Panc1 (cell line): Measurements from ENCODE around the gene NCKAP5. TPM values are rescaled to one million over a fixed set of nuclear protein-coding genes. Genes with fewer than 3 reads are reported as not detected.

ENCODE experiments used
- ATAC-seq: fragments of 200-7000 bp; cut with Tn5 transposase; 2 replicates; pipeline ENCODE4 v1.9.1; 2020; ENCODE audit warnings: mild to moderate bottlenecking, moderate library complexity
- BruUV-seq: library from RNA; stranded (reverse); fragments of 400-500 nt; replicated peaks from 2 replicates; lab custom pipeline; 2021; lab: Mats Ljungman, UMichigan
- CTCF ChIA-PET: fragments of 300-600 bp; sonication (Branson Sonifier 250); formaldehyde crosslinking; loops from one replicate; lab custom pipeline; 2022; ENCODE audit warnings: antibody characterized with exemption; lab: Charles Lee
- POLR2A ChIA-PET: fragments of 300-600 bp; sonication (Branson Sonifier 250); formaldehyde crosslinking; loops from one replicate; lab custom pipeline; 2022; ENCODE audit warnings: antibody characterized with exemption; lab: Charles Lee
- DNase-seq: peaks from one replicate; pipeline ENCODE4 v3.0.0-alpha.2; 2010; ENCODE audit warnings: low read depth, low spot score
- H3K27ac ChIP-seq: 2 replicates; pipeline ENCODE4 v1.5.1; 2011; ENCODE audit warnings: mild to moderate bottlenecking, low read length, inconsistent platforms
- H3K27me3 ChIP-seq: fragments of 200-500 bp; sonication (Bioruptor generic); 2 replicates; pipeline ENCODE4 v1.6.0; 2014; ENCODE audit warnings: low read length, inconsistent platforms; ENCODE audit not compliant: control insufficient read depth, insufficient read depth
- H3K36me3 ChIP-seq: fragments of 200-500 bp; sonication (Bioruptor generic); 2 replicates; pipeline ENCODE4 v1.5.1; 2014; ENCODE audit warnings: inconsistent platforms, mild to moderate bottlenecking, low read length, moderate library complexity; ENCODE audit not compliant: control insufficient read depth, insufficient read depth
- H3K4me1 ChIP-seq: 2 replicates; pipeline ENCODE4 v1.5.1; 2011; ENCODE audit warnings: inconsistent platforms, mild to moderate bottlenecking, low read length, moderate library complexity; ENCODE audit not compliant: control insufficient read depth, insufficient read depth
- H3K4me3 ChIP-seq, 2 experiments: 2 replicates each; pipeline ENCODE4 v1.5.1; 2011 to 2012; ENCODE audit warnings: low read depth in 2 of 2, low read length in 2 of 2, mild to moderate bottlenecking in 2 of 2, inconsistent platforms in 1 of 2, moderate library complexity in 1 of 2
- H3K9me3 ChIP-seq: fragments of 200-500 bp; sonication (Bioruptor generic); 2 replicates; pipeline ENCODE4 v1.5.1; 2014; ENCODE audit warnings: low read depth, mild to moderate bottlenecking, inconsistent platforms, low read length, moderate library complexity; ENCODE audit not compliant: control insufficient read depth, insufficient read depth
- POLR2AphosphoS5 ChIP-seq: IDR thresholded peaks from 2 replicates; pipeline ENCODE4 v1.6.1; 2012; ENCODE audit warnings: mild to moderate bottlenecking, low read depth, low read length, moderate library complexity
- SIN3A ChIP-seq: IDR thresholded peaks from 2 replicates; pipeline ENCODE4 v1.6.1; 2012; ENCODE audit warnings: low read depth, mild to moderate bottlenecking, low read length, moderate library complexity, borderline replicate concordance; ENCODE audit not compliant: insufficient read depth
- TCF7L2 ChIP-seq: IDR thresholded peaks from 2 replicates; pipeline ENCODE4 v1.6.1; 2011; ENCODE audit warnings: mild to moderate bottlenecking, low read depth, low read length, inconsistent platforms
- in situ Hi-C: cut with HindIII; loops from 2 replicates; pipeline ENCODE4 v1.10.0; 2016; ENCODE audit warnings: low sequenced_read_pairs, low pct_unique_long_range_greater_than_20kb
- intact Hi-C: fragments of 100-400 bp; cut with micrococcal nuclease; formaldehyde crosslinking; loops from one replicate; pipeline ENCODE4 v1.10.0; 2022; ENCODE audit not compliant: unreplicated experiment
- total RNA-seq: library from RNA; stranded (reverse); gene quantifications from one replicate; pipeline ENCODE4 v1.2.1, GENCODE V29; 2021; ENCODE audit not compliant: unreplicated experiment
- TF ChIP-seq, protein P1 (sequence below): fragments of 450-650 bp; IDR thresholded peaks from 2 replicates; pipeline ENCODE4 v1.5.1; 2017; ENCODE audit warnings: mild to moderate bottlenecking
- TF ChIP-seq, protein P2 (sequence below), 2 experiments: IDR thresholded peaks; 2 replicates each; pipeline ENCODE4 v1.6.1; 2011 to 2012; ENCODE audit warnings: low read depth in 2 of 2, control low read depth in 1 of 2, low read length in 1 of 2, mild to moderate bottlenecking in 1 of 2, moderate library complexity in 1 of 2; ENCODE audit not compliant: insufficient read depth in 1 of 2

Gene NCKAP5
- total RNA-seq, 1 experiment from 2014 or later: 0.10 TPM

DNA sequence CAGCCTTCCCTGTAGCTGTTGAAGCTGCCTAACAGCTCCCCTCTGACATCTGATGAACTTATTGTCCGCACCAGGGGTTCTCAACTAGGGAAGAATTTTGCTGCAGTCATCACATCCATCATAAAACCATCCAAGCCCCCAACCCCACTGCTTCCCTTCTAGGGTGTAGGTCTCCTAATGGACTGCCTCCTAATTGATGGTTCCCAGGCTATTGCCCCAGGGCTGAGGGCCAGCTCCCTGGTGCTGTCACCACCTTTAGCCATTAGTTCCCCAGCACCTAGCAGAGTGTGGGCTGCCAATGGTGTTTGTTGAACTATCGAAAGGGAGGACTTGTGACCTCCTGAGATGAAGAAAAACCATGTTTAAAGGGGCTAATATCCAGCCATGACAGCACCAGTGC lies 125.9 kb downstream of the NCKAP5 start:
- Histone ChIP-seq H3K27ac (no peak overlapping the region), H3K9me3 (no peaks in the 10 kb centered on the region), H3K27me3 (no peaks in the 10 kb centered on the region), H3K4me3 (no peak overlapping the region), H3K36me3 (no peaks in the 10 kb centered on the region), H3K4me1 (no peaks in the 10 kb centered on the region)
- intact Hi-C loops (no loop called here), in situ Hi-C loops (no loop called here)
- TF ChIP-seq POLR2AphosphoS5: no peak
- TF ChIP-seq, protein P1, sequence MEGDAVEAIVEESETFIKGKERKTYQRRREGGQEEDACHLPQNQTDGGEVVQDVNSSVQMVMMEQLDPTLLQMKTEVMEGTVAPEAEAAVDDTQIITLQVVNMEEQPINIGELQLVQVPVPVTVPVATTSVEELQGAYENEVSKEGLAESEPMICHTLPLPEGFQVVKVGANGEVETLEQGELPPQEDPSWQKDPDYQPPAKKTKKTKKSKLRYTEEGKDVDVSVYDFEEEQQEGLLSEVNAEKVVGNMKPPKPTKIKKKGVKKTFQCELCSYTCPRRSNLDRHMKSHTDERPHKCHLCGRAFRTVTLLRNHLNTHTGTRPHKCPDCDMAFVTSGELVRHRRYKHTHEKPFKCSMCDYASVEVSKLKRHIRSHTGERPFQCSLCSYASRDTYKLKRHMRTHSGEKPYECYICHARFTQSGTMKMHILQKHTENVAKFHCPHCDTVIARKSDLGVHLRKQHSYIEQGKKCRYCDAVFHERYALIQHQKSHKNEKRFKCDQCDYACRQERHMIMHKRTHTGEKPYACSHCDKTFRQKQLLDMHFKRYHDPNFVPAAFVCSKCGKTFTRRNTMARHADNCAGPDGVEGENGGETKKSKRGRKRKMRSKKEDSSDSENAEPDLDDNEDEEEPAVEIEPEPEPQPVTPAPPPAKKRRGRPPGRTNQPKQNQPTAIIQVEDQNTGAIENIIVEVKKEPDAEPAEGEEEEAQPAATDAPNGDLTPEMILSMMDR: no peak
- TF ChIP-seq, protein P2, sequence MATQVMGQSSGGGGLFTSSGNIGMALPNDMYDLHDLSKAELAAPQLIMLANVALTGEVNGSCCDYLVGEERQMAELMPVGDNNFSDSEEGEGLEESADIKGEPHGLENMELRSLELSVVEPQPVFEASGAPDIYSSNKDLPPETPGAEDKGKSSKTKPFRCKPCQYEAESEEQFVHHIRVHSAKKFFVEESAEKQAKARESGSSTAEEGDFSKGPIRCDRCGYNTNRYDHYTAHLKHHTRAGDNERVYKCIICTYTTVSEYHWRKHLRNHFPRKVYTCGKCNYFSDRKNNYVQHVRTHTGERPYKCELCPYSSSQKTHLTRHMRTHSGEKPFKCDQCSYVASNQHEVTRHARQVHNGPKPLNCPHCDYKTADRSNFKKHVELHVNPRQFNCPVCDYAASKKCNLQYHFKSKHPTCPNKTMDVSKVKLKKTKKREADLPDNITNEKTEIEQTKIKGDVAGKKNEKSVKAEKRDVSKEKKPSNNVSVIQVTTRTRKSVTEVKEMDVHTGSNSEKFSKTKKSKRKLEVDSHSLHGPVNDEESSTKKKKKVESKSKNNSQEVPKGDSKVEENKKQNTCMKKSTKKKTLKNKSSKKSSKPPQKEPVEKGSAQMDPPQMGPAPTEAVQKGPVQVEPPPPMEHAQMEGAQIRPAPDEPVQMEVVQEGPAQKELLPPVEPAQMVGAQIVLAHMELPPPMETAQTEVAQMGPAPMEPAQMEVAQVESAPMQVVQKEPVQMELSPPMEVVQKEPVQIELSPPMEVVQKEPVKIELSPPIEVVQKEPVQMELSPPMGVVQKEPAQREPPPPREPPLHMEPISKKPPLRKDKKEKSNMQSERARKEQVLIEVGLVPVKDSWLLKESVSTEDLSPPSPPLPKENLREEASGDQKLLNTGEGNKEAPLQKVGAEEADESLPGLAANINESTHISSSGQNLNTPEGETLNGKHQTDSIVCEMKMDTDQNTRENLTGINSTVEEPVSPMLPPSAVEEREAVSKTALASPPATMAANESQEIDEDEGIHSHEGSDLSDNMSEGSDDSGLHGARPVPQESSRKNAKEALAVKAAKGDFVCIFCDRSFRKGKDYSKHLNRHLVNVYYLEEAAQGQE (IDR thresholded peaks at IDR 0.05; ENCODE audit: insufficient read depth in 1 of 2, low read depth in 2 of 2, low read length in 1 of 2): no peak
- no peak for TF ChIP-seq TCF7L2
- no peak for TF ChIP-seq SIN3A
- ChIA-PET POLR2A (no interaction called here), CTCF (no interaction called here)
- DNase-seq (no peak), ATAC-seq (no peak)
- no TSS peak for BruUV-seq

DNA sequence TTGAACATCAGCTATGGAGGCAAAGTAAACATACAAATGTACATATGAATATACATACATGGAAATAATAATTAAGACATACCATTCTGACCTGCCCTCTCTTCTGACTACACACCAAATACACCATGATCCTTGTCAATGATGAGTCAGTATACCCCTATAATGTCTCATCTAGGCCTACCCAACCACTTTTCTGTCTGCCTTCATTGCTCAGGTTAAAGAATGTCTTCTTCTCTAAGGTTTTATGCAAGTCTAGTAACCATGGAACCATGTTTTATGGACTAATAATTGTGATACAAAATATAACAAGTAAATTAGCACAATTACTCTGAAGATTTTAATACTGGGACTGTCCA lies 128.7 kb downstream of the NCKAP5 start:
- ChIA-PET CTCF (no interaction called here), POLR2A (no interaction called here)
- DNase-seq (no peak), ATAC-seq (no peak)
- no peaks in the 10 kb centered on the region for H3K9me3 ChIP-seq
- H3K4me1 ChIP-seq: no peaks in the 10 kb centered on the region
- no TSS peak for BruUV-seq
- in situ Hi-C loops: no loop called here
- H3K27ac ChIP-seq: no peak overlapping the region
- TF ChIP-seq, protein P2 (IDR thresholded peaks at IDR 0.05; ENCODE audit: insufficient read depth in 1 of 2, low read depth in 2 of 2, low read length in 1 of 2): no peak
- intact Hi-C loops: no loop called here
- no peak overlapping the region for H3K4me3 ChIP-seq
- H3K27me3 ChIP-seq: no peaks in the 10 kb centered on the region
- H3K36me3 ChIP-seq: no peaks in the 10 kb centered on the region
